Lung (tissue), 12 donors: ENCODE results near the gene NPAS3. TPM values are rescaled to one million over a fixed set of nuclear protein-coding genes. Genes with fewer than 3 reads are reported as not detected.
A peak's percentile ranks its signal among the peaks of the same experiment; 100 is the strongest.

ENCODE experiments used
- ATAC-seq: fragments of 200-7000 bp; cut with Tn5 transposase; one replicate; pipeline ENCODE4 v1.9.1; 2020; ENCODE audit warnings: moderate number of reproducible peaks; ENCODE audit not compliant: insufficient read depth, low FRiP score
- DNase-seq, 3 donors: peaks; one replicate each; pipeline ENCODE4 v3.0.0-alpha.2; 2013 to 2017
- H3K27ac ChIP-seq, 2 donors: one replicate each; pipeline ENCODE4 v1.5.1; 2013; ENCODE audit warnings: mild to moderate bottlenecking in 2 of 2, moderate library complexity in 2 of 2, control low read depth in 1 of 2, inconsistent platforms in 1 of 2, low read depth in 1 of 2, low read length in 1 of 2
- H3K27me3 ChIP-seq, 3 donors: one replicate each; pipeline ENCODE4 v1.5.1; 2013; ENCODE audit warnings: low read length in 2 of 3; ENCODE audit not compliant: control insufficient read depth in 3 of 3, insufficient read depth in 3 of 3
- H3K36me3 ChIP-seq, 4 donors: one replicate each; pipeline ENCODE4 v1.5.1; 2013; ENCODE audit warnings: low read length in 4 of 4, mild to moderate bottlenecking in 1 of 4, moderate library complexity in 1 of 4; ENCODE audit not compliant: control insufficient read depth in 4 of 4, insufficient read depth in 4 of 4
- H3K4me1 ChIP-seq, 5 donors: one replicate each; pipeline ENCODE4 v1.5.1; 2013; ENCODE audit warnings: low read length in 5 of 5, mild to moderate bottlenecking in 2 of 5, moderate library complexity in 1 of 5; ENCODE audit not compliant: control insufficient read depth in 5 of 5, insufficient read depth in 5 of 5
- H3K4me3 ChIP-seq: one replicate; pipeline ENCODE4 v1.5.1; 2013; ENCODE audit warnings: mild to moderate bottlenecking, control low read depth, moderate library complexity
- H3K9ac ChIP-seq, 2 donors: one replicate each; pipeline ENCODE4 v1.5.1; 2013; ENCODE audit warnings: low read length in 2 of 2, control low read depth in 1 of 2; ENCODE audit not compliant: insufficient read depth in 1 of 2
- H3K9me3 ChIP-seq, 4 donors: one replicate each; pipeline ENCODE4 v1.5.1; 2013; ENCODE audit warnings: low read length in 3 of 4, mild to moderate bottlenecking in 1 of 4, moderate library complexity in 1 of 4; ENCODE audit not compliant: control insufficient read depth in 4 of 4, insufficient read depth in 3 of 4
- WGBS, 2 donors: extraction: QIAGEN DNeasy Blood & Tissue Kit; methylation state at CpG; one replicate each; pipeline ENCODE4 v1.1.7; 2013; 5-methylcytosine and 5-hydroxymethylcytosine counted together
- polyA plus RNA-seq, 2 donors: library from polyadenylated mRNA; stranded (reverse); fragments of 200-250 nt; gene quantifications; one replicate each; pipeline ENCODE4 v1.2.1, GENCODE V29; 2013
- total RNA-seq, 2 donors: library from RNA; depleted of rRNA in 1 of 2; stranded (reverse); fragments of >200 nt in 1 of 2; gene quantifications; one replicate each; pipeline ENCODE4 v1.2.1, GENCODE V29; 2014 to 2021
- TF ChIP-seq, protein P1 (sequence below): IDR thresholded peaks from 2 replicates; pipeline ENCODE4 v1.5.1; 2012; ENCODE audit warnings: mild to moderate bottlenecking; ENCODE audit errors: control extremely low read depth, extremely low read depth
- donor health status: control.
- donor health status: control.
- donor health status: Bipolar disorder and iron deficiency.
- donor health status: healthy.
- donor health status: DM: yes; HTN: yes; CAD: no.

Gene NPAS3
- total and polyA plus RNA-seq, 4 donors, result 0.13 to 0.48 (median 0.33) TPM

DNA sequence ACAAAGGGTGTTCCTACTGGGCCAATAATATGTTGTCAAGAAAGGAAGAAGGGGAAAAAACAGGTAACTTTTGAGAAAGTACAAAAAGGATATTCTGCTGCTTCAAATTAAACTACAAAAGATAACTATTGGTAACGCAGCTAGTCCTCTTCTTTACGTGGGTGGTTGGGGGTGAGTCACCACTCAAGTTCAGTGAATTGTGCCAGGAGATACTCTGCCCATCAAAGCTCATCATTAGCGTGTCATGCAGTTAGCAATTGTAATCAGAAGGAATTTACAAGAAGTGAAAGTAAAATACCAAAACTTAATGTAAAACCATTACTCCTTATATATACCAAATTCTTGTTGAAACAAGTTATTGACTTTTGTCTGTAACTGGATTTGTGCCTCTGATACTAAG is 342.0 kb downstream of the NPAS3 start:
- ATAC-seq (no peak), DNase-seq (no peak)
- 72 to 84% methylated on average over 3 of the region's 3 CpGs for WGBS, 2 donors
- Histone ChIP-seq H3K27me3 (peaks cover 0 to 4% (median 3%) of the 10 kb centered on the region in 3 donors), H3K4me1 (peaks cover 0 to 15% (median 0%) of the 10 kb centered on the region in 5 donors), H3K9me3 (no peaks in the 10 kb centered on the region), H3K27ac (no peak overlapping the region), H3K4me3 (no peak overlapping the region), H3K36me3 (no peaks in the 10 kb centered on the region), H3K9ac (no peak overlapping the region)
- TF ChIP-seq, protein P1, sequence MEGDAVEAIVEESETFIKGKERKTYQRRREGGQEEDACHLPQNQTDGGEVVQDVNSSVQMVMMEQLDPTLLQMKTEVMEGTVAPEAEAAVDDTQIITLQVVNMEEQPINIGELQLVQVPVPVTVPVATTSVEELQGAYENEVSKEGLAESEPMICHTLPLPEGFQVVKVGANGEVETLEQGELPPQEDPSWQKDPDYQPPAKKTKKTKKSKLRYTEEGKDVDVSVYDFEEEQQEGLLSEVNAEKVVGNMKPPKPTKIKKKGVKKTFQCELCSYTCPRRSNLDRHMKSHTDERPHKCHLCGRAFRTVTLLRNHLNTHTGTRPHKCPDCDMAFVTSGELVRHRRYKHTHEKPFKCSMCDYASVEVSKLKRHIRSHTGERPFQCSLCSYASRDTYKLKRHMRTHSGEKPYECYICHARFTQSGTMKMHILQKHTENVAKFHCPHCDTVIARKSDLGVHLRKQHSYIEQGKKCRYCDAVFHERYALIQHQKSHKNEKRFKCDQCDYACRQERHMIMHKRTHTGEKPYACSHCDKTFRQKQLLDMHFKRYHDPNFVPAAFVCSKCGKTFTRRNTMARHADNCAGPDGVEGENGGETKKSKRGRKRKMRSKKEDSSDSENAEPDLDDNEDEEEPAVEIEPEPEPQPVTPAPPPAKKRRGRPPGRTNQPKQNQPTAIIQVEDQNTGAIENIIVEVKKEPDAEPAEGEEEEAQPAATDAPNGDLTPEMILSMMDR, result no peak

DNA sequence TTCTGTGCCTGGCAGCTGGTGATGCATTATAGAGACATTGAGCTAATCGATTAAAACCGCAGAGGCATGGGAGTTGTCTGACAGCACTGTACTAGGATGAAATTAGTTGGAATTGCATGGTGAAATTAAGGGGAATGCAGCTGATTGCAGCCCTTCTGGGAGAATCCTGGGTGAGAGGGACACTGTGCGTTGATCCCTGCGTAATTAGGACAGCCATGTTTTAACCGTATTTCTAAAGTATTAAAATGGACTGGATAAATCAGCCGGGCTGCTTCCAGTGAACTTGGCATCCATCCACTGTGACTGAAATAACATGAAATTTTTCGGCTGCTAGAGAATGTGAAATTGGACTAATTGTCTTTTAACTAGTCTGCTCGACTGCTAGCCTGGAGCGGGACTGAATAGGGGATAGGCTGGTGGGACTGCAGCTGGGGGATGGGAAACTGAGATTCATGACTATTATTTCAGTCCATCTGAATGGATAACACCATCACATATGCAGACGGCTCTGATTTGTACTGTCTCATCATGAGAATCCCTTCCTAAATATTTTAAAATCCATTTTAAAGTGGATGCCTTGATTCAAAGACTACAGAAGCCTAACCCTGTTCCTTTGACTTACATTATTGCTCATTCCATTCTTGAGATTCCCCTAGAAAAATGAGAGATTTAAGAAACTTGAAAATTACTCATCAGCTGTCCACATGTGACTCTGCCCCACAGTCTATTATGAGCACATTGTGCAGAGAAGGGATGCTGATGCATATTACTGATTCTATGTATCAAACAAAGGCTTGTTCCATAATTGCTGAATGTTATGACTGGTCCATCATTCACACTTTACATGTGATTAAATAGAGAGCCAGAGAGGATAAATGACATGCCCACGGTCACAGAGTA is 343.9 kb downstream of the NPAS3 start:
- H3K9me3 ChIP-seq, result no peaks in the 10 kb centered on the region
- TF ChIP-seq, protein P1, result no peak
- DNase-seq, result peak; percentile 38 to 83 (median 74)

DNA sequence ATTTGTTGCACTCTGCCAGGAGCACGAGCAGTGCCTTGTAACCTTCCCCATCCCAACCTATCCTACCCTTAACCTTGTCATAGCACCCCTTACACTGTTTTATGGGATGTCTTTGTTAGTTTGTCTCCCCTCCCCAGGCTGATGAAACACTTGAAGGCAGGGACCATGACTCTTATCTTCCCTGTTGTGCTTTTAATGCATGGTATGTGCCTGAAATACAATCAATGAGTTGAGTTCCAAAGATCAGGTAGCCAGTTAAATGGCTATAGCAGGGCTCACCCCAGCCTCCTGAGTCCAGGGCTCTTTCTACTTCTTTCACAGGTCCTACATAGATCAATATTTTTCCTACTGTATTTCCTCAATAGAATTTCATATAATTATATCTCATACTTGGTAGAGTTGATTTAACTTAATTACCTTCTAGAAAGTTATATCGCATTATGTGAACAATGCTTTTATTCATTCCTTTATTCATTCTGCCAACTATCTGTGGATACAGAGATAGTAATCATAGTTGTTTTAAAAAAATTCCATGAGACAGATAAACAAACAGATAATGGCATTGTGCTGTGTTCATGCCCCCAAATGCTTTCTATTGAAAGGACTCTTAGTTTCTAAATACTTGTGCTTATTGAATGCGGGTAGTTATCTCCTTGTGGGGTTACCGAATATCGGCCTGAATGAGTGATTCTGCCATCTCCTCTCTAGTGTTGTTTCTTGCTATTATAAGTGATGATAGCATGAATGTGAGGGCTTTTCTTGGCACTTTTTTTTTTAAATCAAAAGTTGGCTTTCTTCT is 347.4 kb downstream of the NPAS3 start:
- 88 to 93% methylated on average over 5 of the region's 5 CpGs for WGBS, 2 donors
- TF ChIP-seq, protein P1, result no peak
- no peak for DNase-seq
- Histone ChIP-seq H3K4me3 (no peak overlapping the region), H3K27me3 (peaks cover 0 to 2% (median 0%) of the 10 kb centered on the region in 3 donors), H3K9ac (no peak overlapping the region), H3K36me3 (no peaks in the 10 kb centered on the region), H3K9me3 (no peaks in the 10 kb centered on the region), H3K27ac (no peak overlapping the region), H3K4me1 (peaks cover 0 to 15% (median 0%) of the 10 kb centered on the region in 5 donors)
- no peak for ATAC-seq

More for the DNA sequence above, 343.9 kb downstream of the NPAS3 start:
- no peak for ATAC-seq
- WGBS, 2 donors, result 76 to 85% methylated on average over 11 of the region's 11 CpGs
- Histone ChIP-seq H3K36me3 (no peaks in the 10 kb centered on the region), H3K9ac (no peak overlapping the region), H3K4me3 (no peak overlapping the region), H3K27ac (no peak overlapping the region), H3K27me3 (peaks cover 0 to 4% (median 3%) of the 10 kb centered on the region in 3 donors), H3K4me1 (peaks cover 0 to 15% (median 0%) of the 10 kb centered on the region in 5 donors)
